D341Med (cell line): ENCODE measurements around the gene CHRM3.

Experiments
- DNase-seq: peaks from one replicate; pipeline ENCODE4 v3.0.0; 2012; ENCODE audit warnings: low spot score

Gene CHRM3

GRCh38 chr1:239413916-239414315, 27.5 kb downstream of the CHRM3 start:
- DNase-seq, result no peak

DNA sequence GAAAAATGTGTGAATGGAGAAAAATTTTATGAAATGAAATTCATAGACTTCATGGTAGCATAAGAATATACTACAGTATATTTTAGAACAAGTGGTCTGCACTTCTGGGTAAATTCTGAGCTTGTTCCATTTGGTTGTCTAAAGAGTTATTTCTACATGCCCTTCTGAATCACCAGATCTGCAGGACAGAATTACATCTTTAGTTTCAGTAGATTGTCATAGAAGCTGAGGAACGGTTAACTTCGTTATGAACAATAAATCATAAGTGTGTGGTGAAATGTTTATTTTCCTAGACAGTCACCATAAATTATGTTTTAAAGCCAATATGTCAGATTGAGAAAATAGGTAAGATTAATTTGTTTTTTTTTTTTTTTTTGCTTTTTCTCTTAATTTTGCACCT, 30.9 kb downstream of the CHRM3 start:
- no peak for DNase-seq

- no peak for DNase-seq
Observed at GRCh38 chr1:239417986-239418640, 31.7 kb downstream of the CHRM3 start.

DNA sequence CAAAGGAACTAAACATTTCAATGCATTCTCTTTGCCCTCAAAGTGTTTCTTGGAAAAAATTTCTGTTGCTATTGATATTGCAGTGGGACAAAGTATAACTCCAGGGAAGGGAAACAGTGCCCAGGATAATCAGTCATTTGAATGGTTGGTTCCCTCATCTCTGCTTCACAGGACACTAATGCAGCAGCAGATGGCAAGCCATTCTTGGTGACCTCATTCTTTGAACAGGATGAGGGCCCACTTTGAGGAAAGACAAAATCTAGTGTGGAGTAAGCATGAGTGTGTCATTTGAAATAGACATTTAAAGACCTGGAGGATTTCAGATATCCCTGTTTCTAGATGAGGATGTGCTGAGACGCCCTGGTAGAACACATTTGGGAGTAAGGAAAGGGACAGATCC, 32.3 kb downstream of the CHRM3 start:
- no peak for DNase-seq

GRCh38 chr1:239421811-239422210, 35.4 kb downstream of the CHRM3 start:
- no peak for DNase-seq

DNA sequence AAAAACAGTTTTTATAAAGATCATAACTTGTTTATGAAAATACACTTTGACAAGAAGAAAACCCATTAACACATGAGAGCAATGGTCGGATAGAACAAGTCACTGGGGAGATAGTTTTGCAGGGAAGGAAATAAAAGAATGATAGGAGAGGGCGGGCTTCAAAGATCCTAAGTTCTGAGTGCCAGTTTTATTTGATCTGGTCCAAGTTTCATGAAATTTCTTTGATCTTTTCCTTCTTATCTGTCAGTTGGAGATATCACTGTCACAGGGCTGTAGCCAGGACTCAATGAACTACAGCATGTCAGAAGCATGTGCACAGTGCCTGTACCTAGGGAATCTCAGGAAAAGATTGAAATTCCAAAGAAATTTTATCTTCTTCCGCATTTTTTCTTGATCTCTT, 36.5 kb downstream of the CHRM3 start:
- no peak for DNase-seq

GRCh38 chr1:239426821-239427475, 40.6 kb downstream of the CHRM3 start:
- DNase-seq, result no peak

DNA sequence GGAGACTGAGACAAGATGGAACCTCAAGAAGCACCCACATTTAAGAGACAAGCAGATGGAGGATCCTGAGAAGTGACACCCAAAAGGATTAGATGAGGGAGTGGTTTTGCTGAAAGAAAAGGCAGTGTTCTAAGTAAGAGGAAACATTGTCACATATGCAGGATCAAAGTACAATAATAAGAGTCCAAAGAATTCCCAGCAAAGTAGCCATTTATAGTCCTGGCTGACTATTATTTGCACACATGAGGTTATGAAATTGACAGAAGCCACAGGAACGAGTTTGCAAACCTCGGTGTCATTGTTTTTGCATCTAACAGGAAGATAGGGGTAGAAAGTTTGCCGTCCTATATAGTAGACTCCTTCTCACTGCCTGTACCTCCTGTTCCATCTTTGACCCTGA, 41.3 kb downstream of the CHRM3 start:
- DNase-seq, result no peak

DNA sequence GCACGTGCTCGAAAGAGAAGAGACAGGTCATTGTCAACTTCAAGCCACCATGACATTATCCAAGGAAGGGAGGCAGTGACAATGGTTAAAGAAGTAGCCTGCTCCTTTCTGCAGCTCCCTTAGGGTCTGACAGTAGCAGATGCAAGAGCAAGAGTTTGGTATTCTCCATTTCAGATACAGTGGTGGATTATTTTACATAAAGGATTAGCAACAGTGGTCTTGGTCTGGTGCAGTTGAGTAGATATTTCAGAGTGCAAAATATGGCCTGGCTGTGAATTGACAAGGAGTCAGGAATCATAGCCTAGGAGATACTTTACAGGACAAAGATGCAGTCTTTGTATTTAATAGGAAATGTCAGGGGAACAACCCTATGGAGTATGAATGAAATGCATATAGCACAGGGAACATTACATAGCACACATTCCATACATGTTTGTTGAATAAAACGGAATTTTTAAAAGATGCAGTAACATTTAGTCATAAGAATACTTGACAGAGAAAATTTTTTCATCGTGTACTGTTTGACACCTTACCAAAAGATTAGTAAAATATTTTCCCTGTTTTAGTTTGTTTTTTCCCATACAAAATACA, 41.8 kb downstream of the CHRM3 start:
- DNase-seq, result no peak

- DNase-seq, result no peak
Observed at GRCh38 chr1:239429163-239429562, 42.8 kb downstream of the CHRM3 start.

- no peak for DNase-seq
Observed at GRCh38 chr1:239432255-239432654, 45.9 kb downstream of the CHRM3 start.

- DNase-seq, result no peak
Observed at GRCh38 chr1:239434181-239434580, 47.8 kb downstream of the CHRM3 start.
